Uterus (tissue), 2 donors: ENCODE measurements around the gene DNASE1L2.

Experiments used
- CTCF ChIP-seq, 4 experiments: fragments of 200-600 bp in 2 of 4; fragments of 450-650 bp in 2 of 4; sonication (generic) in 2 of 4; IDR thresholded peaks; one replicate each; pipeline ENCODE4 v1.5.1; 2016 to 2019; ENCODE audit warnings: antibody characterized with exemption in 4 of 4, mild to moderate bottlenecking in 2 of 4, moderate library complexity in 1 of 4
- POLR2A ChIP-seq, 2 donors: fragments of 450-650 bp; IDR thresholded peaks; one replicate each; pipeline ENCODE4 v1.6.1; 2016; ENCODE audit warnings: antibody characterized with exemption in 2 of 2, mild to moderate bottlenecking in 1 of 2, moderate library complexity in 1 of 2

- TF ChIP-seq CTCF (IDR thresholded peaks at IDR 0.05), result no peak
- no peak for TF ChIP-seq POLR2A (IDR thresholded peaks at IDR 0.05)
Observed at GRCh38 chr16:2196162-2196980, 39.9 kb upstream of the DNASE1L2 start, which contains the start of gene CASKIN1.
